H9 (cell line): ENCODE data around the gene WWC2. TPM values are rescaled to one million over a fixed set of nuclear protein-coding genes. Genes with fewer than 3 reads are reported as not detected.
A peak's percentile ranks its signal among the peaks of the same experiment; 100 is the strongest.

Experiments used
- DNase-seq: peaks from one replicate; pipeline ENCODE4 v3.0.0-alpha.2; 2017
- H2AFZ ChIP-seq: one replicate; pipeline ENCODE4 v1.6.1; 2013; ENCODE audit warnings: mild to moderate bottlenecking, low read length, control low read depth, moderate library complexity
- H2AK5ac ChIP-seq: 2 replicates; pipeline ENCODE4 v1.6.1; 2013; ENCODE audit warnings: low read length, control low read depth, mixed read lengths; ENCODE audit not compliant: insufficient read length
- H2BK120ac ChIP-seq: one replicate; pipeline ENCODE4 v1.6.1; 2013; ENCODE audit warnings: low read depth, mild to moderate bottlenecking, low read length, control low read depth, inconsistent platforms; ENCODE audit not compliant: poor library complexity, severe bottlenecking
- H2BK12ac ChIP-seq: 2 replicates; pipeline ENCODE4 v1.6.1; 2013; ENCODE audit warnings: low read length, control low read depth, mixed read lengths, low read depth; ENCODE audit not compliant: insufficient read length
- H2BK15ac ChIP-seq: 2 replicates; pipeline ENCODE4 v1.6.1; 2013; ENCODE audit warnings: low read depth, low read length, control low read depth
- H2BK20ac ChIP-seq: one replicate; pipeline ENCODE4 v1.6.1; 2013; ENCODE audit warnings: low read depth, mild to moderate bottlenecking, low read length, control low read depth, inconsistent platforms; ENCODE audit not compliant: poor library complexity, severe bottlenecking
- H2BK5ac ChIP-seq: 2 replicates; pipeline ENCODE4 v1.6.1; 2013; ENCODE audit warnings: low read length, control low read depth, mixed read lengths; ENCODE audit not compliant: insufficient read length
- H3K14ac ChIP-seq: 2 replicates; pipeline ENCODE4 v1.6.1; 2013; ENCODE audit warnings: low read length, control low read depth; ENCODE audit not compliant: insufficient read depth
- H3K18ac ChIP-seq: 2 replicates; pipeline ENCODE4 v1.6.1; 2013; ENCODE audit warnings: low read depth, mild to moderate bottlenecking, mixed read lengths, low read length, control low read depth; ENCODE audit not compliant: insufficient read length
- H3K23ac ChIP-seq: 2 replicates; pipeline ENCODE4 v1.6.1; 2013; ENCODE audit warnings: low read length, control low read depth, mixed read lengths, low read depth; ENCODE audit not compliant: insufficient read length
- H3K23me2 ChIP-seq: 2 replicates; pipeline ENCODE4 v1.6.1; 2013; ENCODE audit warnings: low read depth, mild to moderate bottlenecking, mixed read lengths, low read length, control low read depth; ENCODE audit not compliant: insufficient read length, poor library complexity, severe bottlenecking
- H3K27ac ChIP-seq: 2 replicates; pipeline ENCODE4 v1.5.1; 2013; ENCODE audit warnings: low read length, control low read depth, mixed read lengths, low read depth; ENCODE audit not compliant: insufficient read length
- H3K27me3 ChIP-seq: 2 replicates; pipeline ENCODE4 v1.6.1; 2013; ENCODE audit warnings: low read length, control low read depth, inconsistent platforms; ENCODE audit not compliant: insufficient read depth
- H3K4ac ChIP-seq: 2 replicates; pipeline ENCODE4 v1.6.1; 2013; ENCODE audit warnings: low read depth, mild to moderate bottlenecking, control low read depth, inconsistent platforms, low read length, moderate library complexity
- H3K4me1 ChIP-seq: 2 replicates; pipeline ENCODE4 v1.6.1; 2013; ENCODE audit warnings: low read length, control low read depth, inconsistent platforms; ENCODE audit not compliant: insufficient read depth
- H3K4me2 ChIP-seq: 2 replicates; pipeline ENCODE4 v1.6.1; 2013; ENCODE audit warnings: low read length, control low read depth, mixed read lengths; ENCODE audit not compliant: insufficient read length, insufficient read depth
- H3K56ac ChIP-seq: 2 replicates; pipeline ENCODE4 v1.6.1; 2013; ENCODE audit warnings: low read depth, mild to moderate bottlenecking, mixed read lengths, low read length, control low read depth; ENCODE audit not compliant: insufficient read length
- H3K79me1 ChIP-seq: 2 replicates; pipeline ENCODE4 v1.6.1; 2013; ENCODE audit warnings: low read depth, mild to moderate bottlenecking, moderate library complexity, low read length, control low read depth, inconsistent platforms; ENCODE audit not compliant: insufficient read depth, poor library complexity, severe bottlenecking
- H3K79me2 ChIP-seq: 2 replicates; pipeline ENCODE4 v1.6.1; 2013; ENCODE audit warnings: low read length, control low read depth, inconsistent platforms; ENCODE audit not compliant: insufficient read depth
- H3K9ac ChIP-seq: 2 replicates; pipeline ENCODE4 v1.6.1; 2013; ENCODE audit warnings: low read length, control low read depth, mixed read lengths; ENCODE audit not compliant: insufficient read length; ENCODE audit errors: extremely low read depth
- H3K9me3 ChIP-seq: one replicate; pipeline ENCODE4 v1.6.1; 2013; ENCODE audit warnings: low read depth, low read length, inconsistent platforms; ENCODE audit not compliant: control insufficient read depth
- H3T11ph ChIP-seq: one replicate; pipeline ENCODE4 v1.6.1; 2013; ENCODE audit warnings: mild to moderate bottlenecking, low read length, control low read depth, inconsistent platforms
- H4K20me1 ChIP-seq: one replicate; pipeline ENCODE4 v1.6.1; 2013; ENCODE audit not compliant: control insufficient read depth, insufficient read length, insufficient read depth
- H4K5ac ChIP-seq: 2 replicates; pipeline ENCODE4 v1.6.1; 2013; ENCODE audit warnings: low read depth, mild to moderate bottlenecking, mixed read lengths, low read length, control low read depth; ENCODE audit not compliant: insufficient read length
- H4K8ac ChIP-seq: replicated peaks from 2 replicates; pipeline ENCODE4 v1.6.1; 2013; ENCODE audit warnings: low read length, control low read depth, mixed read lengths, low read depth; ENCODE audit not compliant: insufficient read length
- H4K91ac ChIP-seq: 2 replicates; pipeline ENCODE4 v1.6.1; 2013; ENCODE audit warnings: low read depth, mild to moderate bottlenecking, moderate library complexity, mixed read lengths, low read length, control low read depth; ENCODE audit not compliant: insufficient read length
- H3K27ac Mint-ChIP-seq, 3 experiments: 2 replicates in 2 of 3; 3 replicates in 1 of 3; pipeline ENCODE4 v1.8.0; 2020 to 2021; ENCODE audit warnings: mixed read lengths in 3 of 3, mild to moderate bottlenecking in 1 of 3, moderate library complexity in 1 of 3
- H3K27me3 Mint-ChIP-seq: 2 replicates; pipeline ENCODE4 v1.8.0; 2021; ENCODE audit warnings: low read depth, mild to moderate bottlenecking, moderate library complexity, mixed read lengths
- H3K36me3 Mint-ChIP-seq, 3 experiments: 2 replicates in 2 of 3; 3 replicates in 1 of 3; pipeline ENCODE4 v1.8.0; 2020 to 2021; ENCODE audit warnings: low read depth in 3 of 3, mixed read lengths in 3 of 3; ENCODE audit not compliant: insufficient read depth in 1 of 3
- H3K4me1 Mint-ChIP-seq, 2 experiments: 2 replicates each; pipeline ENCODE4 v1.8.0; 2020; ENCODE audit warnings: mixed read lengths in 2 of 2
- H3K4me3 Mint-ChIP-seq, 2 experiments: 2 replicates in 1 of 2; 3 replicates in 1 of 2; pipeline ENCODE4 v1.8.0; 2020 to 2021; ENCODE audit warnings: mild to moderate bottlenecking in 2 of 2, mixed read lengths in 2 of 2, moderate library complexity in 1 of 2
- H3K9me3 Mint-ChIP-seq, 2 experiments: 2 replicates in 1 of 2; 3 replicates in 1 of 2; pipeline ENCODE4 v1.8.0; 2020; ENCODE audit warnings: mild to moderate bottlenecking in 2 of 2, mixed read lengths in 2 of 2, moderate library complexity in 1 of 2
- CTCF ChIP-seq: fragments of 200-600 bp; sonication (generic); conservative IDR thresholded peaks from 3 replicates; pipeline ENCODE4 v1.8.0; 2021; ENCODE audit warnings: antibody characterized with exemption, mild to moderate bottlenecking
- WGBS: extraction: QIAGEN DNeasy Blood & Tissue Kit; methylation state at CpG from one replicate; pipeline ENCODE4 v1.1.7; 2013; ENCODE audit warnings: missing lambda C conversion rate, low lambda C conversion rate, mixed read lengths; ENCODE audit not compliant: insufficient read length; ENCODE audit errors: extremely low coverage; 5-methylcytosine and 5-hydroxymethylcytosine counted together
- total RNA-seq: library from RNA; stranded (reverse); gene quantifications from 2 replicates; pipeline ENCODE4 v1.2.1, GENCODE V29; 2021

The WWC2 gene
- total RNA-seq, 1 experiment from 2014 or later: 106 TPM

GRCh38 chr4:183182873-183183725, 84.0 kb downstream of the WWC2 start:
- Histone ChIP-seq H3K27me3 (no peaks in the 10 kb centered on the region), H2BK15ac (no peak overlapping the region), H4K5ac (peak overlapping the region; percentile 39), H3K4me1 (peaks cover 23% of the 10 kb centered on the region), H3T11ph (no peak overlapping the region), H2BK12ac (peak overlapping the region; percentile 59), H2AFZ (no peak overlapping the region), H2BK120ac (no peak overlapping the region), H3K18ac (peak overlapping the region; percentile 98), H3K23me2 (peaks cover 4% of the 10 kb centered on the region), H3K9me3 (no peaks in the 10 kb centered on the region), H2AK5ac (no peak overlapping the region), H4K8ac (no peak overlapping the region), H2BK20ac (no peak overlapping the region), H3K4me2 (peak overlapping the region; percentile 69), H3K14ac (peak overlapping the region; percentile 88; the same call in 1 of the 2 replicates), H3K23ac (no peak overlapping the region), H3K27ac (peak overlapping the region; percentile 99), H3K79me1 (no peaks in the 10 kb centered on the region), H3K9ac (no peak overlapping the region), H3K4ac (no peak overlapping the region), H4K91ac (no peak overlapping the region), H2BK5ac (peak overlapping the region; percentile 74), H3K56ac (no peak overlapping the region), H4K20me1 (no peaks in the 10 kb centered on the region), H3K79me2 (peaks cover 17% of the 10 kb centered on the region; the same call in 1 of the 2 replicates)
- no CpG with 5 or more reads among the region's 14 CpGs for WGBS
- peak; percentile 94 for DNase-seq
- peaks cover 5% of the 10 kb centered on the region in 2 experiments for H3K9me3 Mint-ChIP-seq
- H3K4me1 Mint-ChIP-seq: peaks cover 71 to 77% of the 10 kb centered on the region in 2 experiments
- H3K27ac Mint-ChIP-seq: peak overlapping the region; percentile 98 to 99 (median 99)
- H3K27me3 Mint-ChIP-seq: no peaks in the 10 kb centered on the region; the same call in 1 of the 2 replicates
- H3K4me3 Mint-ChIP-seq: peak overlapping the region; percentile 54 to 74
- peaks cover 5 to 16% (median 13%) of the 10 kb centered on the region in 3 experiments for H3K36me3 Mint-ChIP-seq
- no peak for TF ChIP-seq CTCF
